CD4-positive, CD25-positive, alpha-beta regulatory T cell (primary cell): Measurements from ENCODE around the gene SEMA6D. TPM values are rescaled to one million over a fixed set of nuclear protein-coding genes. Genes with fewer than 3 reads are reported as not detected.

ENCODE experiments used
- ATAC-seq, 2 donors: fragments of 150-1000 bp; cut with Tn5 transposase; one replicate each; pipeline ENCODE4 v1.10.0; 2021; ENCODE audit warnings: low read depth in 2 of 2, moderate number of reproducible peaks in 2 of 2, moderate library complexity in 1 of 2
- DNase-seq, 3 donors: peaks; one replicate each; pipeline versions ENCODE4 v3.0.0 to v3.0.0-alpha.2; 2012 to 2022; ENCODE audit warnings: mixed read lengths in 1 of 3
- H3K27ac ChIP-seq: one replicate; pipeline ENCODE4 v1.7.0; 2013; ENCODE audit warnings: mild to moderate bottlenecking, low read length; ENCODE audit not compliant: insufficient read depth, poor library complexity, severe bottlenecking
- H3K27me3 ChIP-seq: one replicate; pipeline ENCODE4 v1.7.0; 2013; ENCODE audit warnings: low read length; ENCODE audit not compliant: control insufficient read depth, insufficient read depth
- H3K36me3 ChIP-seq: one replicate; pipeline ENCODE4 v1.7.0; 2013; ENCODE audit warnings: mild to moderate bottlenecking, low read length, moderate library complexity; ENCODE audit not compliant: control insufficient read depth, insufficient read depth
- H3K4me1 ChIP-seq: 2 replicates; pipeline ENCODE4 v1.7.0; 2013; ENCODE audit warnings: mild to moderate bottlenecking, low read length; ENCODE audit not compliant: insufficient read depth, control insufficient read depth, poor library complexity, severe bottlenecking
- H3K4me3 ChIP-seq: one replicate; pipeline ENCODE4 v1.7.0; 2013; ENCODE audit warnings: low read depth, mild to moderate bottlenecking, low read length, moderate library complexity
- H3K9me3 ChIP-seq, 2 experiments: 1 replicate in 1 of 2; 2 replicates in 1 of 2; pipeline ENCODE4 v1.7.0; 2013; ENCODE audit warnings: low read length in 2 of 2, mild to moderate bottlenecking in 1 of 2, moderate library complexity in 1 of 2; ENCODE audit not compliant: control insufficient read depth in 2 of 2
- H3K27ac Mint-ChIP-seq, 3 donors: one replicate each; pipeline ENCODE4 v1.8.0; 2020 to 2022; ENCODE audit warnings: mild to moderate bottlenecking in 3 of 3, mixed read lengths in 3 of 3, moderate library complexity in 2 of 3
- H3K27me3 Mint-ChIP-seq: one replicate; pipeline ENCODE4 v1.8.0; 2022; ENCODE audit warnings: mild to moderate bottlenecking, mixed read lengths
- H3K36me3 Mint-ChIP-seq: one replicate; pipeline ENCODE4 v1.8.0; 2020; ENCODE audit warnings: mixed read lengths
- H3K4me1 Mint-ChIP-seq, 4 donors: one replicate each; pipeline ENCODE4 v1.8.0; 2020 to 2022; ENCODE audit warnings: mixed read lengths in 4 of 4, mild to moderate bottlenecking in 1 of 4
- H3K4me3 Mint-ChIP-seq, 4 donors: one replicate each; pipeline ENCODE4 v1.8.0; 2020 to 2022; ENCODE audit warnings: mild to moderate bottlenecking in 4 of 4, mixed read lengths in 4 of 4, moderate library complexity in 3 of 4
- H3K9me3 Mint-ChIP-seq, 7 donors: one replicate each; pipeline ENCODE4 v1.8.0; 2020 to 2022; ENCODE audit warnings: mixed read lengths in 7 of 7, mild to moderate bottlenecking in 3 of 7, moderate library complexity in 2 of 7
- polyA plus RNA-seq, 4 donors: library from polyadenylated mRNA; unstranded; fragments of 300-500 nt; fragmentation: Illumina TruSeq; gene quantifications; one replicate each; pipeline ENCODE4 v1.2.3, GENCODE V29; 2021
- total RNA-seq: library from RNA; stranded (reverse); gene quantifications from one replicate; pipeline ENCODE4 v1.2.3, GENCODE V29; 2022

Gene SEMA6D
- total and polyA plus RNA-seq, 5 donors from 2014 or later = not detected

DNA sequence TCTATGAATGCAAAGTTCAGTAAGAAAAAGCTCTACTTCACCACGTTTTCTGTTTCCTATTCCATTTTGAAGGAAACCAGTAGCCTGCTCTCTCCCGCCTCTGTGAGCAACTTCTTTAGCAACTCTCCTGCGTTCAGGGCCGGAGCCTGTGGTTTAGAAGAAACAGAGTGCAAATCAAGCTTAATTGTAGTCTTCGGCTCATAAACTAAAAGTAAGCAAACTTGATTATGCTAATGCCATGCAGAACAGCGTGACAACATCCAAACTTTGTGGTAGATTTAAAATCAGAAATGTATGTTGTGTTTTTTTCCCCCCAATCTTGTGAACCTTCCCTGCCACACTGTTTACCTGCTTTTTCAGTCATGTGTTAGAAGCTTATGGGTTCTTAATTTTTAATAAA, 87.4 kb downstream of the SEMA6D start:
- Mint-ChIP-seq H3K4me1 (no peaks in the 10 kb centered on the region), H3K4me3 (no peak overlapping the region), H3K9me3 (peaks cover 0 to 4% (median 0%) of the 10 kb centered on the region in 7 donors), H3K27me3 (peaks cover 5% of the 10 kb centered on the region), H3K27ac (no peak overlapping the region), H3K36me3 (no peaks in the 10 kb centered on the region)
- H3K27me3 ChIP-seq = no peaks in the 10 kb centered on the region
- H3K36me3 ChIP-seq = no peaks in the 10 kb centered on the region
- no peak overlapping the region for H3K27ac ChIP-seq
- H3K9me3 ChIP-seq = no peaks in the 10 kb centered on the region
- ATAC-seq = no peak
- no peaks in the 10 kb centered on the region for H3K4me1 ChIP-seq
- no peak for DNase-seq
- H3K4me3 ChIP-seq = no peak overlapping the region

DNA sequence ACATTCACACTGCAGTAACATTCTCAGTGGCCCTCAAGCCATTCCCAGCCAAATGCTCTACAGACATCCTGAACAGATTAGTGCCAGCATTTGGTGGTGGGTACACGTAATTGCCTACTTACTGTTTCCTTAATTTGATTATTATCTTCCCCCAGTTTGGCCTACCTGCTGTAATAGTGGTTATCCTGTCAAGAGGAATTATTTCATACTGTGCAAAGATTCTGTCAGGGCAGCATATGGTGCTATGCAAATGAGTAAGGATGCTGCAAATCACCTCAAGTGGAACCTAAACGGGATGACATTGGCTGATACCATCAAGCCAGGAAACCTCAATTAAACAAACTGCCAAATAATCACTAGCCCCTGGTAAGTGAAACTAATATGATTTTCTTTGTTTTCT, 88.7 kb downstream of the SEMA6D start:
- ATAC-seq (no peak), DNase-seq (no peak)
- Mint-ChIP-seq H3K4me1 (no peaks in the 10 kb centered on the region), H3K4me3 (no peak overlapping the region), H3K27me3 (no peaks in the 10 kb centered on the region), H3K27ac (no peak overlapping the region), H3K36me3 (no peaks in the 10 kb centered on the region), H3K9me3 (peaks cover 0 to 3% (median 0%) of the 10 kb centered on the region in 7 donors)
- Histone ChIP-seq H3K4me1 (no peaks in the 10 kb centered on the region), H3K27ac (no peak overlapping the region), H3K27me3 (no peaks in the 10 kb centered on the region), H3K4me3 (no peak overlapping the region), H3K36me3 (no peaks in the 10 kb centered on the region), H3K9me3 (no peaks in the 10 kb centered on the region)

DNA sequence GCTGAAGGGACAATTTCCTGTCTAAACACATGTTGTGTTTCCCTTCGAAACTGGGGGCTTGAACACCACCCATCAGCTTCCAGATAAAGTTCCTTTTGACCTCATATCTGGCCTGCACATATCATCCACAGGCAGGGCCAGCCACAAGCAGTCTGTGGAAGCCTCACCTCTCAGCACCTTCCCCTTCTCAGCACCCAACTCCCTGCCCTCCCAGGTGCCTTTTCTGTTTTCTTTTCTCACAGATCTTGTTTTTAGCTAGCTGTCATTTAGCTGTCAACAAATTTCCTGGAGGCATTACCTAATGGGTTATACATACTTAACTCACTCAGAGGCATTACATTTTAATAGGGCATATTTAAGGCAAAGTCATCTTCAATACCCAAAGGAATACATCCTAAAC, 93.9 kb downstream of the SEMA6D start:
- Mint-ChIP-seq H3K36me3 (no peaks in the 10 kb centered on the region), H3K4me1 (peaks cover 0 to 2% (median 0%) of the 10 kb centered on the region in 4 donors), H3K4me3 (no peak overlapping the region), H3K27me3 (peaks cover 5% of the 10 kb centered on the region), H3K27ac (no peak overlapping the region), H3K9me3 (peaks cover 0 to 7% (median 0%) of the 10 kb centered on the region in 7 donors)
- H3K36me3 ChIP-seq = no peaks in the 10 kb centered on the region
- ATAC-seq (no peak), DNase-seq (no peak)
- H3K9me3 ChIP-seq = no peaks in the 10 kb centered on the region
- H3K4me3 ChIP-seq = no peak overlapping the region
- no peaks in the 10 kb centered on the region for H3K27me3 ChIP-seq
- no peak overlapping the region for H3K27ac ChIP-seq
- H3K4me1 ChIP-seq = no peaks in the 10 kb centered on the region

DNA sequence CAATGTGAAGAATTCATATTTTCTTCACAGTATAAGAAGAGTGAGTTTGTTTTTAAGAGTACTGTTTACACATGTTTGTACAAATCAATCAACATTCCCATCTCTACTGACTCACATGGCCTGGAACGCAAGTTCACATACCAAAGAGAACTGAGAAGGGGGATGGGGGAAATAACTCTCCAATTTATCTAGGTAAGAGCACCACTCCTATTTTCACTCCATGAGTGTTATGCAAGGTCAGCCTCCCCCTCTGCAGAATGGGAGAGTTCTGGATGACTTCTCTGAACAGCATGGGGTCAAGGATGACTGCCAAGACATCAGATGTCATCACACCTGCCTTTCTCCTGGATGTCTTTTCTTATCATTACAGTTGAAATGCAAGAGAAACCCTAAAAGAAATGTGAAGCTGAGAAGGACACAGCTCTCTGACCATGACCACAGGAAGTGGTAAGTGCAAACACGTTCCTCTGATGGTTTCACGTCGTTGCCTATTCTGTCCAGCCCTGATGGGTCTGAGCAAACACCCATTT, 95.2 kb downstream of the SEMA6D start:
- Mint-ChIP-seq H3K4me1 (peaks cover 0 to 2% (median 0%) of the 10 kb centered on the region in 4 donors), H3K4me3 (no peak overlapping the region), H3K27ac (no peak overlapping the region), H3K27me3 (peaks cover 5% of the 10 kb centered on the region), H3K36me3 (no peaks in the 10 kb centered on the region), H3K9me3 (peaks cover 0 to 5% (median 0%) of the 10 kb centered on the region in 7 donors)
- Histone ChIP-seq H3K27me3 (no peaks in the 10 kb centered on the region), H3K27ac (no peak overlapping the region), H3K4me3 (no peak overlapping the region), H3K36me3 (no peaks in the 10 kb centered on the region), H3K9me3 (no peaks in the 10 kb centered on the region), H3K4me1 (no peaks in the 10 kb centered on the region)
- DNase-seq = no peak
- no peak for ATAC-seq

DNA sequence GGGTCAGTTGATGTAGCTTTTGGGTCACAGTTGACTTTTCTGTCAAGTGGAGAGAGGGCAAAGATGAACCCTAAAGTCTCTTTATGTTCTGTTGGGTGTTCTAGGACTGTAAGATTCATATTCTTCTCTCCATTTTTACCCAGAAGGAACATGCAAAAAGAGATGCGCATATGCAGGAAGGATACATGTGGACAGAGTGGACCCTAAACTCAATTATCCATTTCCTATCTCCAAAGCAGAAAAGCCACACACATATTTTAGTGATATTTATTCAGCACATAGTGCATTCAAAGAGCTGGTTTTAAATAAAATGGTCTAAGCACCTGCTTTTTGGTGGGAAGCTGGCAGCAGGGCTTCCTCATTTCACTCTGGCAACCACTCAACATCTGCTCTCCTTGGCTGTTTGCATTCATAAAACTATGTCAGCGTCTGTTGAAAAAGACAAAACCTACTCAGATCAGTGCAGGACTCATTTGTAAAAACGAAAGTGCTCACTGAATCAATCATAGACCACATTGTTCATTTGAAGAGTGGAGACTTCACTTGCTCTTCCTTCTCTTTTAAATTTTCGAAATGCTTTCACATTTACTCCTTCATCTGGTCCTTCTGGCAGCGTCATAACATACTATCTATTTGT, 96.6 kb downstream of the SEMA6D start:
- no peak overlapping the region for H3K4me3 Mint-ChIP-seq
- H3K27me3 Mint-ChIP-seq = peaks cover 5% of the 10 kb centered on the region
- H3K4me3 ChIP-seq = no peak overlapping the region
- no peaks in the 10 kb centered on the region for H3K4me1 ChIP-seq
- H3K27me3 ChIP-seq = no peaks in the 10 kb centered on the region
- H3K36me3 Mint-ChIP-seq = no peaks in the 10 kb centered on the region
- no peaks in the 10 kb centered on the region for H3K36me3 ChIP-seq
- DNase-seq (peak in 1 of 3 donors; percentile 5), ATAC-seq (no peak)
- no peak overlapping the region for H3K27ac ChIP-seq
- peaks cover 0 to 5% (median 0%) of the 10 kb centered on the region in 7 donors for H3K9me3 Mint-ChIP-seq
- no peak overlapping the region for H3K27ac Mint-ChIP-seq
- H3K9me3 ChIP-seq = no peaks in the 10 kb centered on the region
- peaks cover 0 to 2% (median 0%) of the 10 kb centered on the region in 4 donors for H3K4me1 Mint-ChIP-seq

DNA sequence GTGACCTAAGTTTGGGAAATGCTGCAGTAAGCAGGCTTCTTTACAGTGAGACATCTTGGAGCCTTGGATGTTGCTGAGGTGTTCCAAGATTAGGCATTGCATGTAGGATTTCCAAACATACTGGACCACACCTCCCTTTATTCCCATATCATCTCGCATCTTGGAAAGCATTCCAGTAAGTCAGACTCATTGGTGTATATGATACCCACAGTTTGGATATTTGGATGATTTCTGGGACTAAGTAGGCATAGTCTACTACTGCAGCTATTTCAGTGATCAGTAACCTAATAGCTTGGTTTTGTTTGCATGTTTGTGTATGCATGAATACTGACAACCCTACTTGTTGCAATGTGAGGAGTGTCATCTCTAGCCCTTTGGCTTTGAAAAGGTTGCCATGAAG, 97.3 kb downstream of the SEMA6D start:
- no peak overlapping the region for H3K4me3 ChIP-seq

DNA sequence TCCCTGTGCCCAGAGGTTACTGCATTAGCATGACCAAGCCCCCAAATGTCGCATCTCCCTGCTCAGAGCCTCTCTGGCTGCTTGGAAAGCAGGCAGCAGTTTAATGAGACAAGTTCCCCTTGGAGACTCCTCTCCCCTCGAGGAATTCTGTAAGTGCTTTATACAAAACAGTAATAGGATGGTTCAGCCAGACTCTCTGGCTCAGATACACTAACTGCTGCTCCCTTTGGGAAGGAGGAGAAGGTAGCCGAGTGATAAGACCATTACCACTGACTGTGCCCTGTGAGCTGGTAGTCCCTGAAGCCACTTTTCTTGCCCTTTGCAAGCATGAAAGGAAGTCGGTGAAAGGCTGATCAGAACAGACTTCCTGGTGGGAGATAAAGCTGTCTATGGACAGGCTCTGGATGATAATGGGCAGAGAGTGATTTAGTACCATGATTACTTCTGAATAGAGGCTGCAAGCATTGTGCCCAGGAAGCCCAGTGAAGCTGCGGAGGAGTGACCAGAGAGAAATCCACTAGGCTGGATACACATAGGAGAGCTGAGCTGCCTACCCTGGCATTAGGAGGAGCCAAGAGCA, 100.8 kb downstream of the SEMA6D start:
- Mint-ChIP-seq H3K36me3 (no peaks in the 10 kb centered on the region), H3K4me3 (no peak overlapping the region), H3K4me1 (peaks cover 0 to 2% (median 0%) of the 10 kb centered on the region in 4 donors), H3K9me3 (peaks cover 0 to 4% (median 0%) of the 10 kb centered on the region in 7 donors), H3K27me3 (peaks cover 4% of the 10 kb centered on the region), H3K27ac (no peak overlapping the region)
- Histone ChIP-seq H3K4me1 (no peaks in the 10 kb centered on the region), H3K4me3 (no peak overlapping the region), H3K27me3 (no peaks in the 10 kb centered on the region), H3K27ac (no peak overlapping the region), H3K36me3 (no peaks in the 10 kb centered on the region), H3K9me3 (no peaks in the 10 kb centered on the region)
- no peak for ATAC-seq
- no peak for DNase-seq

More for the DNA sequence above, 97.3 kb downstream of the SEMA6D start:
- DNase-seq (no peak), ATAC-seq (no peak)
- Mint-ChIP-seq H3K4me3 (no peak overlapping the region), H3K4me1 (peaks cover 0 to 2% (median 0%) of the 10 kb centered on the region in 4 donors), H3K9me3 (peaks cover 0 to 5% (median 0%) of the 10 kb centered on the region in 7 donors), H3K27me3 (peaks cover 9% of the 10 kb centered on the region), H3K27ac (no peak overlapping the region), H3K36me3 (no peaks in the 10 kb centered on the region)
- Histone ChIP-seq H3K27ac (no peak overlapping the region), H3K27me3 (no peaks in the 10 kb centered on the region), H3K36me3 (no peaks in the 10 kb centered on the region), H3K4me1 (no peaks in the 10 kb centered on the region), H3K9me3 (no peaks in the 10 kb centered on the region)

DNA sequence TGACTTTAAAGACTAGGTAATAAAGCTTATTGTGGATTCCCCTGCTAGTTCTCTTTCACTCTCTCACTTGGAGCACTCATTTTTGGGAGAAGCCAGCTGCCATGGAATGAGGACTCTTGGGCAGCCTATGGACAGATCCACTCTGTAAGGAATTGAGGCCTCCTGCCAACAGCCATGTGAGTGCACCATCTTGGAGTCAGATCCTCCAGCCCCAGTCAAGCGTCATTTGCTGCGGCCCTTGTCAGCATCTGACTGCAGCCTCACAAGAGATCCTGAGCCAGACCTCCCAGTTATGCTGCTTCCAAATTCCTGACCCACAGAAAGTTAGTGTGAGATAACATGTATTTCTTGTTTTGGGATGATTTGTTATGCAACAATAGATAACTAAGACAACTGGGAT, 101.9 kb downstream of the SEMA6D start:
- no peaks in the 10 kb centered on the region for H3K4me1 Mint-ChIP-seq
- peaks cover 0 to 3% (median 0%) of the 10 kb centered on the region in 7 donors for H3K9me3 Mint-ChIP-seq
- peaks cover 4% of the 10 kb centered on the region for H3K27me3 Mint-ChIP-seq
- Histone ChIP-seq H3K4me1 (no peaks in the 10 kb centered on the region), H3K9me3 (no peaks in the 10 kb centered on the region), H3K27ac (no peak overlapping the region), H3K27me3 (no peaks in the 10 kb centered on the region), H3K36me3 (no peaks in the 10 kb centered on the region), H3K4me3 (no peak overlapping the region)
- no peak overlapping the region for H3K27ac Mint-ChIP-seq
- DNase-seq (no peak), ATAC-seq (no peak)
- no peak overlapping the region for H3K4me3 Mint-ChIP-seq
- H3K36me3 Mint-ChIP-seq = no peaks in the 10 kb centered on the region
